Keratinocyte (primary cell): ENCODE data around the gene ECI1. TPM values are rescaled to one million over a fixed set of nuclear protein-coding genes. Genes with fewer than 3 reads are reported as not detected.

Experiments
- DNase-seq: peaks from one replicate; pipeline ENCODE4 v3.0.0-alpha.2; 2011; ENCODE audit warnings: low read depth, missing footprints, low spot score
- FAIRE-seq: peaks from 2 replicates; lab custom pipeline; 2011; peaks lifted over from hg19 to GRCh38; lab: Jason Lieb, UNC
- H2AFZ ChIP-seq: 2 replicates; pipeline ENCODE4 v1.6.0; 2012; ENCODE audit warnings: low read length, control low read depth, inconsistent platforms; ENCODE audit not compliant: control insufficient read depth
- H3K27ac ChIP-seq: 2 replicates; pipeline ENCODE4 v1.5.1; 2011; ENCODE audit warnings: low read length; ENCODE audit not compliant: control insufficient read depth, insufficient read depth
- H3K27me3 ChIP-seq: 3 replicates; pipeline ENCODE4 v1.6.0; 2011; ENCODE audit warnings: low read length; ENCODE audit not compliant: control insufficient read depth, insufficient read depth; ENCODE audit errors: extremely low read depth
- H3K36me3 ChIP-seq, 2 experiments: 2 replicates in 1 of 2; 3 replicates in 1 of 2; pipeline ENCODE4 v1.5.1; 2011; ENCODE audit warnings: low read length in 2 of 2, mild to moderate bottlenecking in 1 of 2; ENCODE audit not compliant: control insufficient read depth in 2 of 2, insufficient read depth in 2 of 2; ENCODE audit errors: extremely low read depth in 1 of 2
- H3K4me1 ChIP-seq: 3 replicates; pipeline ENCODE4 v1.5.1; 2011; ENCODE audit warnings: low read length; ENCODE audit not compliant: control insufficient read depth, insufficient read depth; ENCODE audit errors: extremely low read depth
- H3K4me2 ChIP-seq: 3 replicates; pipeline ENCODE4 v1.6.0; 2011; ENCODE audit warnings: low read depth, low read length; ENCODE audit not compliant: control insufficient read depth, insufficient read depth; ENCODE audit errors: extremely low read depth
- H3K4me3 ChIP-seq, 3 experiments: fragments of 200-600 bp in 1 of 3; sonication (generic) in 1 of 3; 2 replicates in 2 of 3; 3 replicates in 1 of 3; pipeline ENCODE4 v1.5.1; 2011 to 2016; ENCODE audit warnings: low read length in 3 of 3, mild to moderate bottlenecking in 3 of 3, control low read depth in 2 of 3, inconsistent platforms in 1 of 3, low read depth in 1 of 3, mixed read lengths in 1 of 3, mixed run types in 1 of 3, moderate library complexity in 1 of 3; ENCODE audit not compliant: control insufficient read depth in 2 of 3, insufficient read depth in 2 of 3; ENCODE audit errors: extremely low read depth in 1 of 3
- H3K79me2 ChIP-seq: 2 replicates; pipeline ENCODE4 v1.6.0; 2012; ENCODE audit warnings: low read length; ENCODE audit not compliant: control insufficient read depth, insufficient read depth
- H3K9ac ChIP-seq: 3 replicates; pipeline ENCODE4 v1.6.0; 2011; ENCODE audit warnings: low read length; ENCODE audit not compliant: control insufficient read depth, insufficient read depth; ENCODE audit errors: extremely low read depth
- H3K9me1 ChIP-seq: 3 replicates; pipeline ENCODE4 v1.6.0; 2011; ENCODE audit warnings: low read length; ENCODE audit not compliant: control insufficient read depth, insufficient read depth; ENCODE audit errors: extremely low read depth
- H3K9me3 ChIP-seq: 2 replicates; pipeline ENCODE4 v1.5.1; 2012; ENCODE audit warnings: low read depth, low read length; ENCODE audit not compliant: control insufficient read depth
- H4K20me1 ChIP-seq: 3 replicates; pipeline ENCODE4 v1.6.0; 2011; ENCODE audit warnings: low read length; ENCODE audit not compliant: control insufficient read depth, insufficient read depth; ENCODE audit errors: extremely low read depth
- CTCF ChIP-seq, 3 experiments: IDR thresholded peaks in 1 of 3; conservative IDR thresholded peaks in 1 of 3; optimal IDR thresholded peaks in 1 of 3; 2 replicates in 2 of 3; 3 replicates in 1 of 3; pipeline versions ENCODE3 to v1.5.1; 2011; ENCODE audit warnings: low read length in 3 of 3, mild to moderate bottlenecking in 3 of 3, moderate library complexity in 2 of 3, control low read depth in 1 of 3, inconsistent platforms in 1 of 3; ENCODE audit not compliant: insufficient read depth in 2 of 3; ENCODE audit errors: extremely low read depth in 1 of 3
- EZH2 ChIP-seq: IDR thresholded peaks from one replicate; pipeline ENCODE4 v1.6.1; 2012; ENCODE audit warnings: inconsistent platforms, mild to moderate bottlenecking, low read length, moderate library complexity
- dilution Hi-C: fragments of 300-500 bp; cut with MboI; formaldehyde crosslinking; loops from one replicate; pipeline ENCODE4 v1.7.0; 2020; ENCODE audit warnings: low sequenced_read_pairs; ENCODE audit not compliant: extremely low pct_ligation_motif_present
- polyA plus RNA-seq, 5 experiments: library from polyadenylated mRNA; depleted of rRNA in 3 of 5; stranded (reverse) in 3 of 5; stranded (forward) in 1 of 5; unstranded in 1 of 5; fragments of >200 nt; gene quantifications; 1 replicate in 1 of 5; 2 replicates in 3 of 5; 3 replicates in 1 of 5; pipeline versions ENCODE4 v1.2.1 to v1.2.3, GENCODE V29; 2011 to 2012; ENCODE audit warnings: missing spikeins in 2 of 5, low read depth in 1 of 5, low replicate concordance in 1 of 5

The ECI1 gene
- polyA plus RNA-seq, 1 donor (not counting 4 experiments of a cell fraction or from before 2014, with no cell fraction given) = 19.7 TPM

DNA sequence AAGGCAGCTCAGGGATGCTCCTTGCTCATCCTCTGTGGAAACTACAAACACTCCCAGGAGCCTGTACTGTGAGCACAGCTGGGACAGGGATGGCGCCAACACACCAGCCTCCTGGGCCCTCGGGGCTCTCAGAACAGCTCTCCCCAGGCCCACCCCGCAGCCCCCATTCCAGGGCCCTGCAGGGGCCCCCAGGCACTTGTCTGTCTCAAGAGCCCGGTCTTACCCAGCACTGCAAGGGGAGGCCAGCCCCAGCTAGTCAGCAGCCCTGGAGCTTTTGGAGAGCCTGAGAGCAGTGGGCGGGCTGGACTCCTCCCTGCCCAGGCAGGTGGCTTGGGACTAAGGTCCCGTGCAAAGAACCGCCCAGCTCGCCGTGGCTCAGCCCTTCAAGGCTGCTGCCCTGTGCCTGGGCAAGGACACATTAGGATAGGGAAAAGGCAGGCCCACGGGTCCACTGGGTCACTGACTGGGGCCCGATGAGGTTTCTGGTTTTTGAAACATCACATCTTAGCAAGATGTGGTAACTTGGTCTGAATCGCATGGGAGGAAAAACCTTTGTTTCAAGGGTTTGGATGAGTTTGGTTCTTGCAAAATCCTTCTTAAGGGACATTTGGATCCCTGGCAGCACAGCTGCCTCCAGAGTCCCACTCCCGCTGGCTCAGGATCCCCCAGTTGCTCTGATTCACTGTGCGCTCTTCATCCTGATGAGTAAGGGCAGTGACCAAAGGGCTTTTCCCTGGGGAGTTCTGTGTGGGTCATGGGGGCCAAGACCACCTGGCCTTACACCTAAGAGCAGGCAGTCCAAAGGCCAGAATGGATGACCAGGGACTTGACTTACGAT, 12.3 kb downstream of the ECI1 start:
- FAIRE-seq (no peak), DNase-seq (no peak)
- Histone ChIP-seq H3K9me1 (no peaks in the 10 kb centered on the region), H3K27me3 (peaks cover 32% of the 10 kb centered on the region), H4K20me1 (peaks cover 10% of the 10 kb centered on the region), H3K9ac (no peak overlapping the region), H3K27ac (no peak overlapping the region), H3K79me2 (no peaks in the 10 kb centered on the region), H3K4me2 (no peak overlapping the region), H3K36me3 (peaks cover 13 to 19% of the 10 kb centered on the region in 2 experiments), H3K9me3 (no peaks in the 10 kb centered on the region), H3K4me3 (no peak overlapping the region), H3K4me1 (no peaks in the 10 kb centered on the region), H2AFZ (no peak overlapping the region)
- TF ChIP-seq EZH2 (no peak), CTCF (optimal IDR thresholded peaks at IDR 0.05 in 1 of 3, IDR thresholded peaks at IDR 0.05 in 1 of 3, conservative IDR thresholded peaks at IDR 0.05 in 1 of 3; ENCODE audit: extremely low read depth in 1 of 3, insufficient read depth in 2 of 3, low read length in 3 of 3) (no peak)
- dilution Hi-C loops = no loop called here

GRCh38 chr16:2238150-2238837, 13.1 kb downstream of the ECI1 start:
- H2AFZ ChIP-seq = no peak overlapping the region
- H3K27ac ChIP-seq = no peak overlapping the region
- TF ChIP-seq EZH2 = no peak
- no peak for TF ChIP-seq CTCF (optimal IDR thresholded peaks at IDR 0.05 in 1 of 3, IDR thresholded peaks at IDR 0.05 in 1 of 3, conservative IDR thresholded peaks at IDR 0.05 in 1 of 3; ENCODE audit: extremely low read depth in 1 of 3, insufficient read depth in 2 of 3, low read length in 3 of 3)
- no peak overlapping the region for H3K4me3 ChIP-seq
- peaks cover 12 to 23% of the 10 kb centered on the region in 2 experiments for H3K36me3 ChIP-seq
- FAIRE-seq (no peak), DNase-seq (no peak)
- H4K20me1 ChIP-seq = peaks cover 10% of the 10 kb centered on the region
- no peaks in the 10 kb centered on the region for H3K9me3 ChIP-seq
- peaks cover 32% of the 10 kb centered on the region for H3K27me3 ChIP-seq
- H3K79me2 ChIP-seq = no peaks in the 10 kb centered on the region
- H3K4me1 ChIP-seq = no peaks in the 10 kb centered on the region
- H3K9me1 ChIP-seq = no peaks in the 10 kb centered on the region
- H3K4me2 ChIP-seq = no peak overlapping the region
- H3K9ac ChIP-seq = no peak overlapping the region
- dilution Hi-C loops = no loop called here
